ENCODE measurements around the gene IL23R. TPM values are rescaled to one million over a fixed set of nuclear protein-coding genes. Genes with fewer than 3 reads are reported as not detected.

The IL23R gene
- polyA plus RNA-seq, 1 experiment: not detected

DNA sequence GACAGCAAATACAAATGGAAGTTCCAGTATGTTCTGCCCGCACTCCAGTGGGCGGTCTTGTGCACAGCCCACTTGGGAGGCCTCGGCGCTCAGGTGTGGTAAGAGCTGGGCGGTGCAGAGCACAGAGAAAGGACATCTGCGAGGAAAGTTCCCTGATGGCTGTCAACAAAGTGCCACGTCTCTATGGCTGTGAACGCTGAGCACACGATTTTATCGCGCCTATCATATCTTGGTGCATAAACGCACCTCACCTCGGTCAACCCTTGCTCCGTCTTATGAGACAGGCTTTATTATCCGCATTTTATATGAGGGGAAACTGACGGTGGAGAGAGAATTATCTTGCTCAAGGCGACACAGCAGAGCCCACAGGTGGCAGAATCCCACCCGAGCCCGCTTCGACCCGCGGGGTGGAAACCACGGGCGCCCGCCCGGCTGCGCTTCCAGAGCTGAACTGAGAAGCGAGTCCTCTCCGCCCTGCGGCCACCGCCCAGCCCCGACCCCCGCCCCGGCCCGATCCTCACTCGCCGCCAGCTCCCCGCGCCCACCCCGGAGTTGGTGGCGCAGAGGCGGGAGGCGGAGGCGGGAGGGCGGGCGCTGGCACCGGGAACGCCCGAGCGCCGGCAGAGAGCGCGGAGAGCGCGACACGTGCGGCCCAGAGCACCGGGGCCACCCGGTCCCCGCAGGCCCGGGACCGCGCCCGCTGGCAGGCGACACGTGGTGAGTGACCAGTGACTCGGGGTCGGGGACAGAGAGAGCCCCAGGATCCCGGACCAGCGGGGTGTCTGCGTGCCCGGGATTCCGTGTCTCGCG, 141.2 kb downstream of the IL23R start, which contains the start of gene IL12RB2:
IL12RB2 (plus strand) TSS at position 623 of the 810 bp plus-strand sequence. CDS start 12,496 bp downstream, outside the sequence.
- Histone ChIP-seq H3K9me3 (ENCODE audit: control insufficient read depth, insufficient read depth, low read length) (no peaks in the 10 kb centered on the region), H3K27me3 (ENCODE audit: control insufficient read depth, insufficient read depth, low read length) (peaks cover 29% of the 10 kb centered on the region), H3K27ac (ENCODE audit: low read depth, low read length) (no peak within 1 kb of the TSS), H3K4me3 (ENCODE audit: low read depth, low read length) (no peak within 1 kb of the TSS)
- ChIA-PET CTCF (no interaction called here), POLR2A (no interaction called here)
- no peak for DNase-seq (ENCODE audit: low read depth, low spot score)
- TF ChIP-seq, protein P1, sequence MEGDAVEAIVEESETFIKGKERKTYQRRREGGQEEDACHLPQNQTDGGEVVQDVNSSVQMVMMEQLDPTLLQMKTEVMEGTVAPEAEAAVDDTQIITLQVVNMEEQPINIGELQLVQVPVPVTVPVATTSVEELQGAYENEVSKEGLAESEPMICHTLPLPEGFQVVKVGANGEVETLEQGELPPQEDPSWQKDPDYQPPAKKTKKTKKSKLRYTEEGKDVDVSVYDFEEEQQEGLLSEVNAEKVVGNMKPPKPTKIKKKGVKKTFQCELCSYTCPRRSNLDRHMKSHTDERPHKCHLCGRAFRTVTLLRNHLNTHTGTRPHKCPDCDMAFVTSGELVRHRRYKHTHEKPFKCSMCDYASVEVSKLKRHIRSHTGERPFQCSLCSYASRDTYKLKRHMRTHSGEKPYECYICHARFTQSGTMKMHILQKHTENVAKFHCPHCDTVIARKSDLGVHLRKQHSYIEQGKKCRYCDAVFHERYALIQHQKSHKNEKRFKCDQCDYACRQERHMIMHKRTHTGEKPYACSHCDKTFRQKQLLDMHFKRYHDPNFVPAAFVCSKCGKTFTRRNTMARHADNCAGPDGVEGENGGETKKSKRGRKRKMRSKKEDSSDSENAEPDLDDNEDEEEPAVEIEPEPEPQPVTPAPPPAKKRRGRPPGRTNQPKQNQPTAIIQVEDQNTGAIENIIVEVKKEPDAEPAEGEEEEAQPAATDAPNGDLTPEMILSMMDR (IDR thresholded peaks at IDR 0.05; ENCODE audit: low read depth, low read length): no peak

DNA sequence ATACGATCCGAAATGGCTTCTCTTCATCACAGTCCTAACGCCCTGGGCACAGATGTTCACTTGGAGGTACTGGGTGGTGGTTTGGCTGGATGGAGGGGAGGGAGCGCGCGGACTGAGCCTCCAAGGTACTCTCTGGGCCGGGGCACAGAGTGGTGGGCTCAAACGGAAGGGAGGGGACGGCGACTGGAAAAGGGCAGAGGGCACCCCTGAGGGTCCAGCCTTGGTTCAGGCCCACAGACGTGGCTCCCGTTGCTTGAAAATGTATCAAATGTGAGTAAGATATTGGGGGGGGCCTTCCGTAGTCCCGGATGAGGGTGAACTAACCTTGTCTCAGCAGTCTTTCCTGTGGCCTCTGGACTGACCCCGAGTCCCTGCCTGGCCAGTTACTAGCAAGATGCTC, 141.9 kb downstream of the IL23R start:
- Histone ChIP-seq H3K27ac (ENCODE audit: low read depth, low read length) (no peak overlapping the region), H3K4me3 (ENCODE audit: low read depth, low read length) (no peak overlapping the region), H3K27me3 (ENCODE audit: control insufficient read depth, insufficient read depth, low read length) (peaks cover 29% of the 10 kb centered on the region), H3K9me3 (ENCODE audit: control insufficient read depth, insufficient read depth, low read length) (no peaks in the 10 kb centered on the region)
- ChIA-PET POLR2A (no interaction called here), CTCF (no interaction called here)
- TF ChIP-seq, protein P1 (IDR thresholded peaks at IDR 0.05; ENCODE audit: low read depth, low read length): no peak
- no peak for DNase-seq (ENCODE audit: low read depth, low spot score)

Small RNA genes within 50 kb of the gene (small RNA-seq; reads per million reads assigned to genes)
- gene RNU4ATAC4P (ENCODE audit: insufficient read length, low read depth) (not detected), gene RNU6-586P (ENCODE audit: insufficient read length, low read depth) (not detected)

Other genes with a start within 250 kb of the IL23R start
- 2.1 and 2.2 TPM in 2 replicates for gene DNAI4, start 241.6 kb upstream of the IL23R start, polyA plus RNA-seq (2011; rRNA removed)
- 14.3 and 23.6 TPM in 2 replicates for gene MIER1, start 241.5 kb upstream of the IL23R start, polyA plus RNA-seq (2011; rRNA removed)
- 21.8 and 28.9 TPM in 2 replicates for gene SLC35D1, start 112.3 kb upstream of the IL23R start, polyA plus RNA-seq (2011; rRNA removed)
- not detected in 2 replicates for gene C1orf141, start 31.5 kb upstream of the IL23R start, polyA plus RNA-seq (2011; rRNA removed)
- gene IL12RB2, start 141.4 kb downstream of the IL23R start, polyA plus RNA-seq (2011; rRNA removed): not detected in 2 replicates